Kidney epithelial cell (primary cell): ENCODE data around the gene PYGO2. TPM values are rescaled to one million over a fixed set of nuclear protein-coding genes. Genes with fewer than 3 reads are reported as not detected.
"Not testable (repeated sequence)": the region's sequence is repeated elsewhere in the genome, so short reads cannot be mapped to it uniquely, and the experiment has no call there.

Experiments
- DNase-seq: peaks from one replicate; pipeline ENCODE4 v3.0.0-alpha.2; 2010; ENCODE audit warnings: low read depth
- H3K27me3 ChIP-seq: 2 replicates; pipeline ENCODE4 v1.6.0; 2011; ENCODE audit warnings: low read length; ENCODE audit not compliant: control insufficient read depth, insufficient read depth
- H3K36me3 ChIP-seq: 2 replicates; pipeline ENCODE4 v1.5.1; 2011; ENCODE audit warnings: low read length; ENCODE audit not compliant: control insufficient read depth, insufficient read depth
- H3K4me3 ChIP-seq: 2 replicates; pipeline ENCODE4 v1.5.1; 2011; ENCODE audit warnings: low read depth, mild to moderate bottlenecking, control low read depth, low read length
- CTCF ChIP-seq: IDR thresholded peaks from 2 replicates; pipeline ENCODE4 v1.5.1; 2011; ENCODE audit warnings: mild to moderate bottlenecking, moderate library complexity, low read length, control low read depth, inconsistent platforms; ENCODE audit not compliant: insufficient read depth, poor library complexity, severe bottlenecking
- total RNA-seq: library from RNA; depleted of rRNA; stranded (reverse); fragments of >200 nt; gene quantifications from 2 replicates; pipeline ENCODE4 v1.2.3, GENCODE V29; 2015

Gene PYGO2
- total RNA-seq, 1 donor from 2014 or later = 21.2 TPM

GRCh38 chr1:154923695-154924094 is 37.9 kb downstream of the PYGO2 start:
- no peak overlapping the region for H3K4me3 ChIP-seq
- H3K27me3 ChIP-seq = no peaks in the 10 kb centered on the region
- no peak for DNase-seq
- H3K36me3 ChIP-seq = no peaks in the 10 kb centered on the region
- no peak for TF ChIP-seq CTCF

GRCh38 chr1:154913273-154913672 is 48.3 kb downstream of the PYGO2 start:
- H3K4me3 ChIP-seq = no peak overlapping the region
- no peaks in the 10 kb centered on the region for H3K36me3 ChIP-seq
- H3K27me3 ChIP-seq = peaks cover 4% of the 10 kb centered on the region
- DNase-seq = no peak
- TF ChIP-seq CTCF = no peak

GRCh38 chr1:154912755-154913154 is 48.8 kb downstream of the PYGO2 start:
- no peak for DNase-seq
- peaks cover 4% of the 10 kb centered on the region for H3K27me3 ChIP-seq
- TF ChIP-seq CTCF = no peak
- H3K36me3 ChIP-seq = no peaks in the 10 kb centered on the region
- no peak overlapping the region for H3K4me3 ChIP-seq

GRCh38 chr1:154911691-154912550 is 49.7 kb downstream of the PYGO2 start:
- peaks cover 4% of the 10 kb centered on the region for H3K27me3 ChIP-seq
- no peak for DNase-seq
- TF ChIP-seq CTCF = no peak
- H3K36me3 ChIP-seq = no peaks in the 10 kb centered on the region
- H3K4me3 ChIP-seq = no peak overlapping the region

GRCh38 chr1:154910851-154911250 is 50.7 kb downstream of the PYGO2 start:
- DNase-seq = no peak
- no peak for TF ChIP-seq CTCF
- no peak overlapping the region for H3K4me3 ChIP-seq
- H3K27me3 ChIP-seq = peaks cover 4% of the 10 kb centered on the region
- H3K36me3 ChIP-seq = no peaks in the 10 kb centered on the region

GRCh38 chr1:154908937-154909336 is 52.6 kb downstream of the PYGO2 start:
- TF ChIP-seq CTCF = no peak
- H3K27me3 ChIP-seq = peaks cover 4% of the 10 kb centered on the region
- no peak overlapping the region for H3K4me3 ChIP-seq
- DNase-seq = no peak
- no peaks in the 10 kb centered on the region for H3K36me3 ChIP-seq

- not testable (repeated sequence) for H3K36me3 ChIP-seq, H3K4me3 ChIP-seq, H3K27me3 ChIP-seq, DNase-seq
These were observed 53.5 kb downstream of the PYGO2 start for GRCh38 chr1:154908129-154908528.
